GM23248 (cell line): ENCODE measurements around the gene TMEM229B.

Source experiments
- EZH2 ChIP-seq: fragments of 200-600 bp; sonication (generic); IDR thresholded peaks from 2 replicates; pipeline ENCODE4 v1.6.1; 2018; ENCODE audit warnings: antibody characterized with exemption, mild to moderate bottlenecking; ENCODE audit not compliant: insufficient read depth, poor library complexity, severe bottlenecking
- EZH2phosphoT487 ChIP-seq: fragments of 200-600 bp; sonication (generic); IDR thresholded peaks from 2 replicates; pipeline ENCODE4 v1.6.1; 2018; ENCODE audit warnings: antibody characterized with exemption, moderate library complexity, mild to moderate bottlenecking, low read depth; ENCODE audit not compliant: insufficient read depth

DNA sequence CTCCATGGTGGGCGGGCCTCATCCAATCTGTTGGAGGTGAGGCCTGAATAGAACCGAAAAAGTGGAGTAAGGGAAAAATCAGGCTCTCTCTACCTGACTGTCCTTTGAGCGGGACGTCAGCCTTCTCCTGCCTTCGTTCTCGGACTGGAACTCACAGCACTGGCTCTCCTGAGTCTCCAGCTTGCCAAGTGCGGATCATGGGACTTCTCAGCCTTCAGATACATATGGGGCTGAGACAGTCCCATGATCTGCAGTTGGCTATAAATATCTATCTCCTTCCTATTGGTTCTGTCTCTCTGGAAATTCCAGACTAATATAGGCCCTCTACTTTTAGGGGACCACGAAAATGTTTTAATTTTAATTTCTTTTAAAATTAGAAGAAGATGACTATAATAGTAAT lies 46.8 kb downstream of the TMEM229B start:
- TF ChIP-seq EZH2, result no peak
- TF ChIP-seq EZH2phosphoT487, result no peak
